DMS79 (cell line): Measurements from ENCODE around the gene TTLL11.
A peak's percentile ranks its signal among the peaks of the same experiment; 100 is the strongest.
"Not testable (repeated sequence)": the region's sequence is repeated elsewhere in the genome, so short reads cannot be mapped to it uniquely, and the experiment has no call there.

ENCODE experiments used
- DNase-seq: peaks from one replicate; lab custom pipeline; 2025; lab: John Stamatoyannopoulos, UW

The TTLL11 gene

DNA sequence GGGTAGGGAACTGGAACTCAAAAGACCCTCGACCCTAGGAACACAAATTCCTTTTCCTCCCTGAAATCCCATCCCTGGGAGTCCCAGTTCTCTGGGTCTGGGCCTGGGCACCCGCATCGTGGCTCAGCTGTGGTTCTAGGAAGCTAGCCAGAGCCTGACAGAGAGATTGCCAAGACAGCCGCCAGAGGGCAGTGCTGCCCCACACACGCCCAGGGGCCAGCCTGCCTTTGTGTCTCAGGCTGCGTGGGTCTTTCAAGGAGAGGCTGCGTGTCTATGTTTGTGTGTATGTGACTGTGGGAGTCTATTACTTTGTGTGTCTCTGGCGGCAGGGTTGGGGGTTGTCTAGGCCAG lies 32.0 kb upstream of the TTLL11 start:
- peak; percentile 27 for DNase-seq

GRCh38 chr9:122124528-122124927 lies 31.4 kb upstream of the TTLL11 start:
- DNase-seq, result no peak

- DNase-seq, result no peak
Observed at GRCh38 chr9:122124048-122124447, 30.9 kb upstream of the TTLL11 start.

DNA sequence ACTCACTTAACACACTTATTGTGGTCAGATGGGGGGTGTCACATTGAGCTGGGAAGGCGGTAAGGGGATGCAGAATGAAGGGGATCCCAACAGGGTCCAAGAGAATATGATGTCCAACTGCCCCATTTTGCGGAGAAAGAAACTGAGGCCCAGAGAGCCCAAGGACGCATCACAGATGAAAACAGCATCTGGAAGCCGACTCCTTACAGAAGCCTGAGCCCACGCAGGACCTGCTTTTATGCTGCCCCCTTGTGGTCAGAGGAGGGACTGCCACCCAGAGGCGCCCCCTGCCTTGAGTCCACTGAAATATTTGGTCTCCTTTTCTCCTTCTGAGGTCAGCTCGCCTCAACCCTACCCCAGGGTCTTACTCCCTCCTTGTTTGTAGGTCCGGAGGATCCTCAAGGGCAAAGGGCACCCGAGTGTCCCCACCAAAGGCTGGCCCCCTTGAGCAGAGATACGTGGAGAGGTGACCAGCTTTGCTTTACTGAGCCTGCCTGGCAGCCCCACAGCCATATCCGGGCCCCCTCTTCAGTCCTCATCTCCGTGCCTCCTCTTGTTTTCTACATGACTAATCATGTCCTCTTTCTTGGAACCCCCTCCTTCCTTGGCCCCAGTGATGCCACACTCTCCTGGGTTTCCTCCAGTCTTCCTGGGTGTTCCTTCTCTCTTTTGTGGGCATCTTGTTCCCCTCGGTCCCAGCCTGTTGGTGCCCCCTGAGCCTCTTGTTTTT lies 30.0 kb upstream of the TTLL11 start:
- peak; percentile 22 for DNase-seq

GRCh38 chr9:122122468-122122867 lies 29.4 kb upstream of the TTLL11 start:
- no peak for DNase-seq

DNA sequence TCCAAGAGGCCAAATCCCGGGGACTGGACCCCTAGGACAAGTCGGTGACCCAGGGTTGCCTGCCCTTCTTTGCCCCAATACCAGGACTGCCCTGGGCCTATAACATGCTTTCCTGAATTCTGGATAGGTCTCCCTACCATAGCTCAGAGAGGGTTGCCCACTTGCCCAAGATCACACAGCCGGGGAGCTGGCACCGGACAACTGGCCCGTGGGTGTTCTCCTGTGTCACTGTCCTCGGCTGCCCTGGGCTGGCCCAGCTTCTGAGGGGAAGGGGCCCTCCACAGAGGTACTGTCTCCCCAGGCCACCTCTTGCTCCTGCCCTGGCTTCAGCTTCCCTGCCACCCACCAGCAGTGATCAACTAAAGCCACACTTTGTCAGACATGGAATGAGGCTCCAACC lies 28.8 kb upstream of the TTLL11 start:
- no peak for DNase-seq

DNA sequence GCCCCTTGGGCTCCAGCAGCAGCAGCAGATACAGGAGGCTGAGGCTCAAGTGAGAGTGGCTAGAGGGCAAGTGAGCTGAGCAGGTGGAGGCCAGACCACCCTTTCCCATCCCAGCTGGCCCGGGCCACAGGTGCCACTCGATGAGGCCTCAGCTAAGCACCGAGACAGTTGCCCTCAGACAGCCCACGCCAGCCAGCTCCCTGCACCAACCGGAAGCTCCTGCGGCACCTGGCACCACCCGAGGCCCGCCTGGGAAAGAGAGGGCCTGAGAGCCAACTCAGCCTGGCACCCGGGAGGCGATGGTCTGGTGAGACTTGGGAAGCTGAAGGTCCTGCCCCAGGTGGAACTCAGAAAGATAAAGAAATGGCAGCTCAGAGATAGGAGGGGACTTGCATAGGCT lies 28.3 kb upstream of the TTLL11 start:
- DNase-seq, result no peak

DNA sequence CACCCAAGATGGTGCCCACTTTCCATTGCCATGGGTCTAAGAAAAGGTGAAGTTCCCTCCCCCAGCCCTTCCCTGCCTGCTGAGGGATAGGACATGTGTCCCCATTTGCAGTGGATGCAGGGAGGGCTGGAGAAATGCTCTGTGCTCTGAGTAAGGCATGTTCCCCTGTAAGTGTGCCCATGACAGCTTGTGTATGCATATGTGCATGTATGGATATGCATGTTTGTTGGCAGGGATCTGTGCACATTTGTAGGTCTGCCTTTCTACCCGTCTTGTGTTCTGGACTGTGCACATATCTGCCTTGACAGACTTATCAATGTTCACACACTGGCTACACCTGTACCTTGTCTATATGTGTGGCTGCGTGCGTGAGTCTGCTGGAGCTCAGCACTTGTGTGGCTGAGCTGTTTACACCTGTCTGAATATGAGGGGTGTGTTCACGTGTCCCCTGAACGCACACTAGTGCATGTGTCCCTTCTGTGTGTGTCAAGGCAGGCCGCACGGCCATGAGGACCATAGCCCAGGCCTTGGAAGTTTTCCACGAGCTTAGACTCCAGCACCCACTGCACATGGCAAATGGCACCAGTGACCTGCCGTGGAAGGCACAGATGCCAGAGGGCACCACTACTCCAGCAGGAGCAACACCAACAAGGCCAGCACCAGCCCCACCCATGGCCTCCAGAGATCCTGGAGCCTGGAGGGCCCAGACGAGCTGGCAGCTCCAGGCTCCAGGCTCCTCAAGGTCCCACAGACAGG lies 27.4 kb upstream of the TTLL11 start:
- no peak for DNase-seq

DNA sequence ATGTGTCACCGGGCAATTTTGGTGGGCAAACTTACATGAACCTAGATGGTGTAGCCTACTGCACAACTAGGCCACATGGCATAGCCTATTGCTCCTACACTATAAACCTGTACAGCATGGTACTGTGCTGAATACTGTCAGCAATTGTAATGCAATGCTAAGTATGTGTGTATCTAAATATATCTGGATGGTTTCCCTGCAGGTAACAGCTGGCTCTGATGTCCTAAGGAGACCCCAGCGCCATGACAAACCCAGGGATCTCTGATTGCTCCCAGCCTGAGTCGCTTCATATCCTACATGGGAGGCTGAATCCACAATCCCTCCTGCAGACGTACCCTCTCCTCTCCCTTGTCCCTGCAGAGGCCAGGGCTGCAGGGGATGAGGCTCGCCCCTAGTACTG lies 26.6 kb upstream of the TTLL11 start:
- no peak for DNase-seq

GRCh38 chr9:122119166-122119521 lies 26.0 kb upstream of the TTLL11 start:
- DNase-seq, result no peak

- no peak for DNase-seq
Observed at GRCh38 chr9:122118343-122119165, 25.4 kb upstream of the TTLL11 start.

DNA sequence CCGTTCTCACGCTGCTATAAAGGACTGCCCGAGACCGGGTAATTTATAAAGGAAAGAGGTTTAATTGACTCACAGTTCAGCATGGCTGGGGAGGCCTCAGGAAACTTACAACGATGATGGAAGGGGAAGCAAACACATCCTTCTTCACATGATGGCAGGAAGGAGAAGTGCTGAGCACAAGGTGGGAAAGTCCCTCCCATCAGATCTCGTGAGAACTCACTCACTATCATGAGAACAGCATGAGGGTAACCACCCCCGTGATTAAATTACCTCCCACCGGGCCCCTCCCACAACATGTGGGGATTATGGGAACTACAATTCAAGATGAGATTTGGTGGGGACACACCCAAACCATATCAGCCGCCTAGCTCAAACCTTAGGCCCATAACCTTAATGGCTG lies 24.1 kb upstream of the TTLL11 start:
- DNase-seq, result not testable (repeated sequence)

GRCh38 chr9:122116448-122117173 lies 23.5 kb upstream of the TTLL11 start:
- no peak for DNase-seq

DNA sequence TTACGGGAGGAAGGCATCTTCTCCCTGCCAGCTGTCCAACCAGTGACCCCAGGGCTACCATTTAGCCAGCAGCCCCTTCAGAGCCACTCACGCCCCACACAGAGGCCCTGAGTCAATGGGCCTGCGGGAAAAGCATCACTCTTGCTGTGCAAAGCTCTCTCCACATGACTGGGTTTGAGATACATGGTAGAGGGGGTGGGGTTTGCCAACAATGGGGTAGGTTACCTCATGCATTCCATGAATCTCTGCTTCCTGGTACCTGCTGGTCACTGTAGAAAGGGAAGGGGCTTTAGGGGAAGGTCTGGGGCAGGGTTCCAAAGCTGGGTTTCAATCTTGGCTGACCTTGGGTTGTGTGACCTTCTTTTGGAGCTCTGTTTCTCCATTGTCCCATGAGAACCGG lies 22.9 kb upstream of the TTLL11 start:
- no peak for DNase-seq

- DNase-seq, result peak; percentile 58
Observed at GRCh38 chr9:122115176-122116035, 22.3 kb upstream of the TTLL11 start.

DNA sequence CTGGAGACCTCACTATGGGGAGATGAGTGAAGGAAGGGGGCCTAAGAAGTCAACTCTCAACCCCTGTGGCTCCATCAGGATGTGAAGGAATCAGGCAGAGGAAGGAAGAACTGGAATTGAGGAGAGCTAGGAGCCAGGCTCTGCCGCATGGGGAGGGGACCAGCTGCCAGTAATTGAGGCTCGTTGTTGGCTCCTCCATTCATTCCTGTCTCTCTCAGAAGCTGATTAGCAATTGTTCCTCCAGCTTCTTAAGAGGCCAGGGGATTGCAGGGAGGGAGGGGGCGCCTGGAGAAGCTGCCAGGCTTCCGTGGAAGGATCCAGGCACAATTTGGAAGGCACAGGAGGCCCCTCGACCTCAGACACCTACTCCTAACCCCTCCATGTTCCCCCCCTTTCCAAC lies 20.5 kb upstream of the TTLL11 start:
- DNase-seq, result no peak

- DNase-seq, result no peak
Observed at GRCh38 chr9:122112238-122112637, 19.1 kb upstream of the TTLL11 start.

GRCh38 chr9:122111413-122112085 lies 18.4 kb upstream of the TTLL11 start:
- DNase-seq, result no peak

- DNase-seq, result no peak
Observed at GRCh38 chr9:122110100-122110833, 17.2 kb upstream of the TTLL11 start.
